RPMI8226 (cell line): ENCODE results near the gene MORN2.

Source experiments
- DNase-seq: peaks from one replicate; pipeline ENCODE4 v3.0.0-alpha.2; 2015

The MORN2 gene

GRCh38 chr2:38892819-38893218, 17.0 kb downstream of the MORN2 start:
- DNase-seq = no peak

GRCh38 chr2:38898256-38898655, 22.5 kb downstream of the MORN2 start:
- DNase-seq = no peak

- no peak for DNase-seq
These were observed 24.9 kb downstream of the MORN2 start for GRCh38 chr2:38900726-38901125.

- DNase-seq = no peak
These were observed 29.5 kb downstream of the MORN2 start for GRCh38 chr2:38905251-38905650.

DNA sequence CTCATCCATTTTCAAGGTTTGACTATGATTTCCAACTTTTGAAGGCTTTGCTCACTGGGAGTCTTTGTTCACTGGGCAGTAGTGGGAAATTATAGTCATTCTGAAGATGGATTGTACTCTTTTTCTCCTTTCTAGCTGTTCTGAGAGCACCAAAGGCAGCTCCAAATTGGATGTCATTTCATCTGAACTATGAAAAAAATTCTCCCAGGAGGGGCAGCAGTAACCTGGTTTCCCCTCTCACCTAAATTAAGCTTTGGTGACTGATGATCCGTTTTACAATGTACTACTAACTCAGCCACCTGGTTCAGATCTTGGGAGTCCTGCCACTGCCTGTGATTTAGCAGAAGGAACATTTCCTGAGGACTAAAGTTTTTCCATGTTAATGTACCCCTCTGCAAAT, 31.5 kb downstream of the MORN2 start:
- no peak for DNase-seq

DNA sequence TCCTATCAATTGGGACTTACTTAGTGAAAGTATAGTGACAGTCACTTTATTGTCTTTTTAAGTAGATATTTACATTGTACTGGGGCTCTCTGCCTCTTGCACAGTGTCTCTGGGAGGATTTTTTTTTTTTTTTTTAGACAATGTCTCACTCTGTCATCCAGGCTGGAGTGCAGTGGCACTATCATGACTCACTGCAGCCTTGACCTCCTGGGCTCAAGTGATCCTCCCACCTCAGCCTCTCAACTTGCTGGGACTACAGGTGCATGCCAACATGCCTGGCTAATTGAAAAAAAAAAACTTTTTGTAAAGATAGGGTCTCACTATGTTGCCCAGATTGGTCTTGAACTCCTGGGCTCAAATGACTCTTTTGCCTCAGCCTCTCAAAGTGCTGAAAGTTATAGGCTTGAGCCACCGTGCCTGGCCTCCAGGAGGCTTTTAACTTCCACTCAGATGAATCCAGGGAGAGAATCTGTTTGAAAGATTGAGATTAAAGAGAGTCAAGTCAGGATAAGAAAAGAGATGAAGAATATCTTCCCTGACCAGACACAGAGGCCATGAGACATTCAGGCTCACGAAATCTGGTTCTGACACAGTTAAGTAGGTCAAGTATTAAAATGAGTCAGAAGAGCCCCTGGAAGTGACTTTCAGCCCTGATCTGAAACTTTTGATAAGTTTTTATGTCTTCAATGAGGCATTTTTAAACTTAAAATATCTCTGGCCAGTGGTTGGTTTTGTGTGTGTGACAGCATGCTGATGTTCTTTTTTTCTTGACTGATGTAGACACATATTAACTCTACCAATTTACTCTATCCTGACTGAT, 32.2 kb downstream of the MORN2 start:
- no peak for DNase-seq

DNA sequence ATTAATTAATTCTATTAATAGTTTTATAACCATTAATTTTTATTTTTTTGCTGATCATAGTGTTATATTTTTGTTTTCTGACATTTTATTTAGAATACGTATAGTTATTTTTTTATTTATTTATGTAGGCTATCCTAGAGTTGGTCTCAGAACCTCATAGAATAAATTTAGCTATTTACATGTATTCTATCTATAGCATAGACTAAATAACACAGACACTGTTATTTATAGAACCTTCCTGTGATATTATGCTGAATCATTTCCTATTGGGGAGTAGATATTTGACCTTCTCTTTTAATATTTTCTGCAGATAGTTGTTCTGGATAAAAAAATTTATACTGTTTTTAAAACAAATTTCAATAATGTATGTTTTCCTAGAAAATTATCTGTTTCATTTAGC, 34.1 kb downstream of the MORN2 start:
- DNase-seq = no peak

DNA sequence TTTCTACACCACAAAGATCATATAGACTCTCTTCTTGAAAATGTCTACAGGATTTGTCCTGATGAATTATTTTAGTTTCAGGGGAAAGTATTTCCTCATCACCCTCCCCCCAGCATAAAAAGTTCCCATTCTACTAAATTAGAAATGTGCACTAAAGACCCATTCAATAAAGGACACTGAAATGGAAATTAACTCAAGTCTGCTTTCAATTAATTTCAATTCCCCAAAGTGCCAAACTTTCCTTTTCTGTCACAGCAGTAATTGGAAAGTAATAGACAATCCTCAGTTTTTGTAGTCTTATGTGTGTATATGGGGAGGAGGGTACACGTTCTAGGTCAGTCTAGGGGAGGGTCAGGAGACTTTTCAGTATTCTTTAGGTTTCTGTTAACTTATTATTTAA, 35.4 kb downstream of the MORN2 start:
- DNase-seq = no peak

DNA sequence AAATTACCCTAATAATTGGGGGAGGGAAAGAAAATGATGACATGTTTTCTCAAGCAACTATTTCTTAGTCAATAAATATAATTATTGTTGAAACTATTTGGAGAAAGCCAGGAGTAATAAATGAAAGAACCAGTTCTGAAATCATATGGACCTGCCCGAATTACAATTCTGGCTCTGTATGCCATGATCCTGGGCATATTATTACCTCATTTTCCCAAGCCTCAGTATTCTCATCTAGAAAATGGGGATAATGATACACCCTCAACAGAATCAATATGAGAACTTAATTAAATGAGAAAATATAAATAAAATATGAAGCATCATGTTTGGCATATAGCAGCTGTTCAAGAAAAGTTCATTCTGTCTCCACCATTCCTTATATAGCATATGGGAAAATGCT, 36.8 kb downstream of the MORN2 start:
- DNase-seq = no peak

DNA sequence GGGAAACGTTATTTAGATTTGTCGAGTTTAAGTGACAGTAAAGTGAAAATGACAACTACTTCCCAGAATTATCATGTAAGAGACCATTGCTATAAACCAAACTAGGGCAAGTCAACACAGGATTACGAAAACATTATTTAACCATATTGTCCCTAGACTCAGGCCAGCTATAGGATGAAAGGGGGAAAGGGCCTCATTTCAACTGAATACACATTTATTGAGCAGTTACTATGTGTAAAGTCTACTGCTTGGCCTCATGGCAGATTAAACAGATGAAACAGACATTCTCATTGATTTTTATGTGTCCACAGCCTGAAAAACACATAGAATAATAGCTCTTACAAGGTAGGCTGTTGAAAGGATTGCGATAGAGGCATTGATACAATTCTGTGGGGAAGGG, 46.6 kb downstream of the MORN2 start:
- no peak for DNase-seq

GRCh38 chr2:38922902-38923301, 47.1 kb downstream of the MORN2 start:
- no peak for DNase-seq

GRCh38 chr2:38925982-38926381, 50.2 kb downstream of the MORN2 start:
- DNase-seq = peak; percentile 12

DNA sequence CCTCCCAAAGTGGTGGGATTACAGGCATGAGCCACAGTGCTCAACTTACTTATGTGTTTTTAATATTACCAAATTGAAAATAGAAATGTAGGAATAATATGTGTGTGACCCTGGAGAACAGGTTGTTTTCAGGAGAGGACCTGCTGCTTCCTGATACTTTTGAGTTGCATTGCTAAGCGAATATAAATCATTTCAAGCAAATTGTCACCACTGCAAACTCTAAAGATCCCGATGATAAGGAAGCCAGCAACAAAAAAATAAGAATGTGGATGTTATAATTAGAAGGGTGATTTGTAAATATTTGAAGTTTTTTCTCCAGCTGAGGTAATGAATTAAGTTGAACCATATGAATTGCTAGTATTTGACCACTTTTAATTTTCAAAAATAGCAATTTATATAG, 54.8 kb downstream of the MORN2 start:
- DNase-seq = no peak
